KMS-11 (cell line): Measurements from ENCODE around the gene ATP8B3.

Experiments used
- H2AFZ ChIP-seq: fragments of 200-600 bp; sonication (generic); 2 replicates; pipeline ENCODE4 v1.6.1; 2016; ENCODE audit warnings: antibody characterized with exemption, mixed run types, low read depth
- H3K27ac ChIP-seq: fragments of 200-600 bp; sonication (generic); 2 replicates; pipeline ENCODE4 v1.6.1; 2016; ENCODE audit warnings: mild to moderate bottlenecking, mixed run types
- H3K27me3 ChIP-seq: fragments of 200-600 bp; sonication (generic); 2 replicates; pipeline ENCODE4 v1.6.1; 2017; ENCODE audit warnings: mild to moderate bottlenecking, low read depth, mixed run types, moderate library complexity; ENCODE audit not compliant: insufficient read depth
- H3K36me3 ChIP-seq: fragments of 200-600 bp; sonication (generic); 2 replicates; pipeline ENCODE4 v1.6.1; 2017; ENCODE audit warnings: mild to moderate bottlenecking, mixed run types; ENCODE audit not compliant: insufficient read depth
- H3K4me1 ChIP-seq: fragments of 200-600 bp; sonication (generic); 2 replicates; pipeline ENCODE4 v1.6.1; 2016; ENCODE audit warnings: mild to moderate bottlenecking, low read depth, mixed run types; ENCODE audit not compliant: poor library complexity, severe bottlenecking
- H3K4me2 ChIP-seq: fragments of 200-600 bp; sonication (generic); 2 replicates; pipeline ENCODE4 v1.7.0; 2016; ENCODE audit warnings: mild to moderate bottlenecking, mixed run types
- H3K4me3 ChIP-seq: fragments of 200-600 bp; sonication (generic); IDR thresholded peaks from 2 replicates; pipeline ENCODE4 v1.6.1; 2017; ENCODE audit warnings: low read depth, low read length, mixed read lengths; ENCODE audit not compliant: insufficient read depth
- H3K79me2 ChIP-seq: fragments of 200-600 bp; sonication (generic); 2 replicates; pipeline ENCODE4 v1.6.1; 2016; ENCODE audit warnings: low read depth, mixed run types; ENCODE audit not compliant: insufficient read depth
- H3K9ac ChIP-seq: fragments of 200-600 bp; sonication (generic); 2 replicates; pipeline ENCODE4 v1.6.1; 2016; ENCODE audit warnings: mild to moderate bottlenecking, mixed run types
- H4K20me1 ChIP-seq: fragments of 200-600 bp; sonication (generic); 2 replicates; pipeline ENCODE4 v1.6.1; 2016; ENCODE audit warnings: mild to moderate bottlenecking, mixed run types; ENCODE audit not compliant: insufficient read depth
- TF ChIP-seq, protein P1 (sequence below): fragments of 200-600 bp; sonication (generic); conservative IDR thresholded peaks from 2 replicates; pipeline ENCODE4 v1.6.1; 2017; ENCODE audit warnings: low read depth, mild to moderate bottlenecking, antibody characterized with exemption, low read length, moderate library complexity, mixed read lengths

ATP8B3 gene

DNA sequence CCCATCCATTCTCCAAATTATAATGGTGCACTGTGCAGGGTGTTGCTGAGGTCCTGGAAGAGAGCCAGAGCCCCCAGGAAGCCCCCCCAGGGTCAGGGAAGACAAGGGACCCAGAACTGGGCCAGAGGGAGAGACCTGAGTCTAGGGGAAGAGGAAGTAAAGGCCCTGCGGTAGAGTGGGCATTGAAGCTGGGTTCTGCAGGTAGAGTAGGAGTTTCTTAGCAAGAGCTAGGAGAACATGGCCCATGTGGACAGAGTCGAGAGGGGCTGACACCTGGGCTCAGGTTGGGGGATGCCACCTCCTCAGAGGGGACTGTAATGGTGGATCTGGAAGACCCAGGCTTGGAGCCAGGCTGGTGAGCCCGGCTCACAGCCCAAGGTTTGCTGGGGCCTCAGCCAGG lies 75.8 kb downstream of the ATP8B3 start:
- Histone ChIP-seq H3K4me2 (no peak overlapping the region), H3K79me2 (no peaks in the 10 kb centered on the region), H3K4me1 (no peaks in the 10 kb centered on the region), H3K9ac (no peak overlapping the region), H3K27me3 (peaks cover 91% of the 10 kb centered on the region), H3K27ac (no peak overlapping the region), H4K20me1 (no peaks in the 10 kb centered on the region), H2AFZ (no peak overlapping the region), H3K4me3 (no peak overlapping the region), H3K36me3 (no peaks in the 10 kb centered on the region)
- TF ChIP-seq, protein P1, sequence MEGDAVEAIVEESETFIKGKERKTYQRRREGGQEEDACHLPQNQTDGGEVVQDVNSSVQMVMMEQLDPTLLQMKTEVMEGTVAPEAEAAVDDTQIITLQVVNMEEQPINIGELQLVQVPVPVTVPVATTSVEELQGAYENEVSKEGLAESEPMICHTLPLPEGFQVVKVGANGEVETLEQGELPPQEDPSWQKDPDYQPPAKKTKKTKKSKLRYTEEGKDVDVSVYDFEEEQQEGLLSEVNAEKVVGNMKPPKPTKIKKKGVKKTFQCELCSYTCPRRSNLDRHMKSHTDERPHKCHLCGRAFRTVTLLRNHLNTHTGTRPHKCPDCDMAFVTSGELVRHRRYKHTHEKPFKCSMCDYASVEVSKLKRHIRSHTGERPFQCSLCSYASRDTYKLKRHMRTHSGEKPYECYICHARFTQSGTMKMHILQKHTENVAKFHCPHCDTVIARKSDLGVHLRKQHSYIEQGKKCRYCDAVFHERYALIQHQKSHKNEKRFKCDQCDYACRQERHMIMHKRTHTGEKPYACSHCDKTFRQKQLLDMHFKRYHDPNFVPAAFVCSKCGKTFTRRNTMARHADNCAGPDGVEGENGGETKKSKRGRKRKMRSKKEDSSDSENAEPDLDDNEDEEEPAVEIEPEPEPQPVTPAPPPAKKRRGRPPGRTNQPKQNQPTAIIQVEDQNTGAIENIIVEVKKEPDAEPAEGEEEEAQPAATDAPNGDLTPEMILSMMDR, result no peak

DNA sequence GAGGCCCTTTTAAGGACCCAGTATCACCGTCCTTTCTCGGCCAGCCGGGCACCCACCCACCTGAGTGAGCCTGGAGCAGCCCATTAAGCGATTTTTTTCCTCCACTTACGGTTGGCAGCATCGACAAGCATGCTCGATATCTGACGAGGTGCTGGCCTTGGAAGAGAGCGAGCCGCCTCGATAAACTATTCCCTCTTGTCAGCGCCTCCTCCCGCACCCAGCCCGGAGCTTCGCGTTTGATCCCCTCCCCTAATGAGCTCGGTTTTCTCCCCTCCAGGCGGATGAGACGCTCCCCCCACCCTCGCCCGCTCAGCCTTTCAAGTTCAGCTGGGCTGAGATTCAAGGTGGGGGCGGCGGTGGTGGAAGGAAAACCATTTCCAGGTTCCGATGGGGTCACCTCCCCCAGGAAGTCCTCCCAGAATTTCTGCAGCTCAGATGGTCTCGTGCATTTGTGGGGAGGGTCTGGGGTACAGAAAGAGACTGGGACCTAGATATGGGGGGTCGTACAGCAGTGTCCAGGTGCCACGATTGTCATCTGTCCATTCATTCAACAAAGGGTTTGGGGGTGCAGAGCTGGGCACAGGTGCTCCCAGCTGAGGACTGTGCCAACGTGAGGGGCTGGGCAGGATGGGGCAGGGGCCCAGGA lies 77.6 kb downstream of the ATP8B3 start:
- H3K4me1 ChIP-seq, result no peaks in the 10 kb centered on the region
- H3K4me3 ChIP-seq, result no peak overlapping the region
- no peaks in the 10 kb centered on the region for H3K36me3 ChIP-seq
- H3K9ac ChIP-seq, result no peak overlapping the region
- H2AFZ ChIP-seq, result no peak overlapping the region
- no peak overlapping the region for H3K4me2 ChIP-seq
- no peaks in the 10 kb centered on the region for H4K20me1 ChIP-seq
- TF ChIP-seq, protein P1, result no peak
- H3K79me2 ChIP-seq, result no peaks in the 10 kb centered on the region
- H3K27ac ChIP-seq, result no peak overlapping the region
- peaks cover 96% of the 10 kb centered on the region for H3K27me3 ChIP-seq
